HG03103 (cell line): ENCODE data around the gene RAB11FIP4.

Source experiments
- ATAC-seq: cut with Tn5 transposase; IDR thresholded peaks from one replicate; pipeline ENCODE4 v1.9.1; 2021; ENCODE audit warnings: low read depth; ENCODE audit not compliant: unreplicated experiment

Gene RAB11FIP4

DNA sequence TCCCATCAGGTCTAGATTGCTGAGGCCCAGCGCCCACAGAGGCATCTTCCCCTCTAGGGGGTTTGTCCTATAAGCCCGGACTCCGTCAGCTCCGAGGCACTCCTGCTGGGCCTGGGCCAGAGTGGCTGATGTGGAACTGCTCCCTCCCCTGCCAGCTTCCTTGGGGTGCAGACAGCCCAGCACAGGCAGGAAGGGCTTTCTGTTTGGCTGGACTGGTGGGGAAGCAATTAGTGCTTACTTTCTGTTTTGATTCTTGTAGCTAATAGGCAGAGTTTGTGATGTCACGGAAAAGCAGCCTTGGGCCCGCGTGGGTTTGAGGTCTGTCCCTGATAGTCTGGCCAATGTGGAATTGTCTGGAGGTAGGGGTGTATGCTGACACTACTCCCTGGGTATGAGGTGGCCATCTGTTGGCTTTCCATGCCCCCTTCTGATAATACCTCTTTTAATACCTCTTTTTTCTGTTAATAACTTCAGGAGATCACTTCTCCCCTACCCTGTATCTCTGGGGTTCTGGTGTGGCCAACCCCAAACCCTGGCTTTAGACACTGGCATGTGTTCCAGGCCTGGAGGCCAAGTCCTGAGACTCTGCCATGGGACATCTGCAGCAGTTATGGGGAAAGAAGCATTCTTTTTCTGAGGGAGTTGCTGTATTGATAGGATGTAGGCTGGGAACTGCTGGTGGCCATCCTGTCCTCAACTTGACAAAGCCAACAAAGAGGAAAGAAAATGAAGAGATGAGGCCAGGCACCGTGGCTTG lies 190.9 kb downstream of the RAB11FIP4 start:
- no peak for ATAC-seq

DNA sequence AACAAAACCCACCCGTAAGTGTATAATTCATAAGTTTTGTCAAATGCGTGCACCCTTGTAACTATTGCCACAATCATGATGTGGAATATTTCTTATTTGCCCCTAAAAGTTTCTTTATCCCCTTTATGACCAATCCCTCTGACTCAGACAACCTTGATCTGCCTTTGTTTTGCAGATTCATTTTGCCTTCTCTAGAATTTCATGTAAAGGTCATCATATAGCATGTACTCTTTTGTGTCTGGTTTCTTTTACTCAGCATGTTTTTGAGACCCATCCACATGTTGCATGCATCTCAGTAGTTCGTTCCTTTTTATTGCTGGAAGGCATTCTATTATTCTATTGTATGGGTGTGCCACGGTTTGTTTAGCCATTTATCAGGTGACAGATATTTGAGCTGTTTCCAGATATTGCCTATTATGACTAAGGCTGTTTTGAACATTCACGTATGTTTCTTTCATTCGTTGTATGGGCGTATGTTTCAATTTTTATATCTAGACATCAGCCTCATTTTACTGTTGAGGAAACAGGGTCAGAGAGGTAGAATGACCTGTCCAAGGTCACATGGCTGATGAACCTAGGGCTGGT lies 192.4 kb downstream of the RAB11FIP4 start:
- no peak for ATAC-seq

DNA sequence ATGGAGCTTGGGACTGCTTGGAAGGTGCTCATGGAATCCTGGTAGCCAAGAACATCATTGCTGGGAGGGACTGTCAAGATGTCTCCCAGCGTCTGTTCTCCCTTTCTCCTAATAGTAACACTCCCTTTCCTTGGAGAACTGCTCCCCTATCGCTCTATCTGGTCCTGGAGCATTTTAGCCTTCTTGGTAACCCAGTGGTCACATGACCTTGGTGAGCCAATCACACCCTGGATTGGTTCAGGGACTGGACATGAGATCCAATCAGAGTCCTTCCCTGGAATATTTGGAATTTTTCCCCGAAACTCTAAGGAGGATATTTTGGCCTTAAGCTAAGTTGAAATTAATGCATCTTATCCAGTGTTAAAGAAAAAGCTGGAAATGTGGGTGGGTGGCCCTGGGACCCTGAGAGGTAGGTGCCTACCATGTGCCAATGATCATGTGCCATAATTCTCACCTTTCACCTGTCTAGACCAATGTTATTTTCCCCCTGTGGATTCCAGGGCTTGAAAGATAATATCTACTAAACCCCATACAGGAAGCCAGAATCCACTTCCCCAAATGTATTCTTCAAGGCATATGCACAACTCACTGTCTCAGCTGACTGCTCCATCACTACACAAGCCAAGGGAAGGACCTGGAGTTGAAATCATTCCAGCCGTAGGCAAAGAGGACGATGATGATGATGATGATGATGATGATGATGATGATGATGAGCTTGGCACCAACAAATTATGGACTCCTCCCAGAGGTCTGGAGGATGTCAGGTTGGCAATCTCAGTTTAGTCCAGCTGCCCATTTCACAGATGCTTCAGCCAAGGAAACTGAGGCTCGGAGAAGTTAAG lies 193.2 kb downstream of the RAB11FIP4 start:
- ATAC-seq = no peak

DNA sequence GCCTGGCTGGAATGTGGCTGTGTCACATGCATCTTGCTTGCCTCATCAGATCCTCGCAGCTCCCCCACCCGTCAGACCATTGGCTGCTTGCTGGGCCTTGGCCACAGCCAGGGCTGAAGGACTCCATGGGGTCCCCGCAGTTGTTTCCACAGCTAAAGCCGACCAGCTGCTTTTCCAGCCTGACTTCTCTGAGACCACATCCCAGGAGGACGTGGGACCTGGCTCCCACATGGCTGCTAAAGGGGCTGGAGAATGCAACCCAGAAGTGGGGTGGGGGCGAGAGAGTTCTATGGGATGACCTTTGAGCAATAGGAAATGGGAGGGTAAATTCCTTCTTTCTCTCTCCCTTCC lies 193.8 kb downstream of the RAB11FIP4 start:
- no peak for ATAC-seq

DNA sequence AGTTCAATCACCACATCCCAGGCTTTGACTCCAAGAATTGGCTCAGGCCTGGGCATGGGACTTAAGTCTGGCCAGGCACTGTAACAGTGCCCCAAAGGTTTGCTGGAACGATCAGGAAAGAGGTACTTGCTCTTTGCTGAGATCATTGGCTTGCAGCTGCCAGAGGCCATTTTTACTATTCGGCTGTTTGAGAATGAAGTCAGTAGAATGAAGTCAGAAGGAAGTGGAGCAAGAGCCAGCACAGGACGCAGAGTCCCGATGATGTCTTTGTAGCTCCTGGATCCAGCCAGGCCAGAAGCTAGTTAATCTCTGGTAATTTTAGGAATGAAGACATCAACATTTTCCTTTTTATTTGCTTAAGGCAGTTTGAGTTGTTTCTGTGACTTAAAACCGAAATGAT lies 195.5 kb downstream of the RAB11FIP4 start:
- ATAC-seq = no peak

DNA sequence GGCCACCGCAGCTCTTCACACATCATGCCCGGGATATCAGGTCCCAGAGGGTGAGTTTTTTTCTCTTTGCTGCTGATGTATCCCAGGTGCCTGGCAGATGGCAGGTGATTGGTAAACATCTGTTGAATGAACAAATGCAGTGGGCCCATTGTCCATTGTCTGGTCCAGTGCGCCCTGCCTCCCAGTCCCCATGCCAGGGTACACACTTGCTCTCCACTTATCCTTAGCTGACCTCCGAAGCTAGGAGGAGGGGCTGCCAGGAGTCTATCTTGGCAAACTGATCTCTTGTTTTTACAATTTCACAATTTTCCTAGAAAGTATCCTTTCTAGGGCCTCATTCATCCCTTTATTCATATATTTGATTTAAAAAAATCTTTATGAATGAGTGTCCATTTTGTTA lies 196.0 kb downstream of the RAB11FIP4 start:
- no peak for ATAC-seq
